Neural crest cell (in vitro differentiated cells): ENCODE results near the gene MEF2C. TPM values are rescaled to one million over a fixed set of nuclear protein-coding genes. Genes with fewer than 3 reads are reported as not detected.

Source experiments
- DNase-seq: peaks from one replicate; pipeline ENCODE4 v3.0.0; 2021; ENCODE audit warnings: low read depth, mixed read lengths, low spot score
- H3K27ac Mint-ChIP-seq: one replicate; pipeline ENCODE4 v1.8.0; 2021; ENCODE audit warnings: mild to moderate bottlenecking, mixed read lengths; ENCODE audit not compliant: unreplicated experiment
- H3K27me3 Mint-ChIP-seq: 2 replicates; pipeline ENCODE4 v1.8.0; 2021; ENCODE audit warnings: low read depth, mild to moderate bottlenecking, mixed read lengths
- H3K36me3 Mint-ChIP-seq: 2 replicates; pipeline ENCODE4 v1.8.0; 2021; ENCODE audit warnings: low read depth, mild to moderate bottlenecking, mixed read lengths
- H3K4me1 Mint-ChIP-seq: 2 replicates; pipeline ENCODE4 v1.8.0; 2021; ENCODE audit warnings: mixed read lengths
- H3K4me3 Mint-ChIP-seq: one replicate; pipeline ENCODE4 v1.8.0; 2021; ENCODE audit warnings: mild to moderate bottlenecking, mixed read lengths
- H3K9me3 Mint-ChIP-seq: 2 replicates; pipeline ENCODE4 v1.8.0; 2021; ENCODE audit warnings: mixed read lengths
- CTCF ChIP-seq: fragments of 200-600 bp; sonication (generic); conservative IDR thresholded peaks from 2 replicates; pipeline ENCODE4 v1.5.0; 2021; ENCODE audit warnings: antibody characterized with exemption, mild to moderate bottlenecking
- total RNA-seq: library from RNA; stranded (reverse); gene quantifications from 2 replicates; pipeline ENCODE4 v1.2.1, GENCODE V29; 2021

The MEF2C gene
- total RNA-seq, 1 donor from 2014 or later: 46.0 TPM

- Mint-ChIP-seq H3K4me1 (no peaks in the 10 kb centered on the region), H3K36me3 (peaks cover 5% of the 10 kb centered on the region), H3K4me3 (no peak overlapping the region), H3K27ac (no peak overlapping the region), H3K27me3 (peaks cover 9% of the 10 kb centered on the region), H3K9me3 (no peaks in the 10 kb centered on the region)
- no peak for DNase-seq
- no peak for TF ChIP-seq CTCF
Observed at GRCh38 chr5:88719434-88719833, 163.6 kb downstream of the MEF2C start.

GRCh38 chr5:88718736-88719135 lies 164.2 kb downstream of the MEF2C start:
- Mint-ChIP-seq H3K27ac (no peak overlapping the region), H3K9me3 (no peaks in the 10 kb centered on the region), H3K36me3 (peaks cover 5% of the 10 kb centered on the region), H3K4me1 (no peaks in the 10 kb centered on the region), H3K4me3 (no peak overlapping the region), H3K27me3 (peaks cover 9% of the 10 kb centered on the region)
- no peak for DNase-seq
- no peak for TF ChIP-seq CTCF

GRCh38 chr5:88716101-88716500 lies 166.9 kb downstream of the MEF2C start:
- Mint-ChIP-seq H3K27me3 (no peaks in the 10 kb centered on the region), H3K4me1 (no peaks in the 10 kb centered on the region), H3K36me3 (peaks cover 3% of the 10 kb centered on the region), H3K27ac (no peak overlapping the region), H3K9me3 (no peaks in the 10 kb centered on the region), H3K4me3 (no peak overlapping the region)
- DNase-seq: no peak
- no peak for TF ChIP-seq CTCF

- no peaks in the 10 kb centered on the region for H3K9me3 Mint-ChIP-seq
- DNase-seq: no peak
- H3K36me3 Mint-ChIP-seq: peaks cover 3% of the 10 kb centered on the region
- TF ChIP-seq CTCF: no peak
- H3K4me3 Mint-ChIP-seq: no peak overlapping the region
- no peaks in the 10 kb centered on the region for H3K4me1 Mint-ChIP-seq
- no peak overlapping the region for H3K27ac Mint-ChIP-seq
- no peaks in the 10 kb centered on the region for H3K27me3 Mint-ChIP-seq
Observed at GRCh38 chr5:88715503-88715902, 167.5 kb downstream of the MEF2C start.

DNA sequence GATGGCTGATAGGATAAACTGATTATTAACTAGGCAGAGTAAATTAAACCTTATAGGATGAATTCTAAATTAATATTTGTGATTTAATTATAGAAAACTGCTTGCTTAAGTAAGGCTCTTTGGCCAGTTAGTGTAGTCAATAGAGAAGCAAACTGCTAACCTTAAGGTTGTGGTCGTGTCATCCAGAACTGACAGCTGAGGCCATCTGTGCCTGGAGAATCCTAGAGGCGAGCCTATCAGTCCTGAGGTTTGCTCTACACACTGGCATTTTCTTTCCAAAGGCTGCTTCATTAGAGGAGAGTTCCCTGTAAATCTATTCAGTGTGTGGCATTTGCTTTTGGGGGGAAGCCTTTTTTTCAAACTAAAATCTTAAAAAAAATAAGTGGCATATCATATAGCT lies 169.2 kb downstream of the MEF2C start:
- no peak for DNase-seq
- no peak for TF ChIP-seq CTCF
- Mint-ChIP-seq H3K9me3 (no peaks in the 10 kb centered on the region), H3K27me3 (no peaks in the 10 kb centered on the region), H3K4me3 (no peak overlapping the region), H3K27ac (no peak overlapping the region), H3K4me1 (peaks cover 2% of the 10 kb centered on the region), H3K36me3 (peaks cover 3% of the 10 kb centered on the region)
